Bronchial epithelial cell (primary cell): ENCODE results near the gene DNAJC5. TPM values are rescaled to one million over a fixed set of nuclear protein-coding genes. Genes with fewer than 3 reads are reported as not detected.

ENCODE experiments used
- DNase-seq: peaks from one replicate; pipeline ENCODE4 v3.0.0-alpha.2; 2010; ENCODE audit warnings: low read depth
- FAIRE-seq: peaks from 2 replicates; lab custom pipeline; 2011; peaks lifted over from hg19 to GRCh38; lab: Jason Lieb, UNC
- H3K27me3 ChIP-seq: 2 replicates; pipeline ENCODE4 v1.5.1; 2011; ENCODE audit warnings: low read length; ENCODE audit not compliant: control insufficient read depth, insufficient read depth
- H3K36me3 ChIP-seq: 2 replicates; pipeline ENCODE4 v1.5.1; 2011; ENCODE audit warnings: low read length; ENCODE audit not compliant: control insufficient read depth, insufficient read depth
- H3K4me3 ChIP-seq: 2 replicates; pipeline ENCODE4 v1.5.1; 2011; ENCODE audit warnings: mild to moderate bottlenecking, low read depth, low read length, control low read depth
- CTCF ChIP-seq: IDR thresholded peaks from 2 replicates; pipeline ENCODE4 v1.5.1; 2011; ENCODE audit warnings: mild to moderate bottlenecking, moderate library complexity, low read length, control low read depth, inconsistent platforms; ENCODE audit not compliant: insufficient read depth, severe bottlenecking
- total RNA-seq: library from RNA; depleted of rRNA; stranded (reverse); fragments of >200 nt; gene quantifications from 2 replicates; pipeline ENCODE4 v1.2.1, GENCODE V29; 2014

DNAJC5 gene
- total RNA-seq, 1 donor from 2014 or later = 121 TPM

- H3K27me3 ChIP-seq = peaks cover 11% of the 10 kb centered on the region
- no peak for TF ChIP-seq CTCF
- H3K36me3 ChIP-seq = no peaks in the 10 kb centered on the region
- FAIRE-seq (no peak), DNase-seq (no peak)
- H3K4me3 ChIP-seq = no peak overlapping the region
These were observed 38.8 kb upstream of the DNAJC5 start for GRCh38 chr20:63856098-63856511.

- no peak for TF ChIP-seq CTCF
- peaks cover 10% of the 10 kb centered on the region for H3K36me3 ChIP-seq
- H3K27me3 ChIP-seq = peaks cover 11% of the 10 kb centered on the region
- DNase-seq (no peak), FAIRE-seq (no peak)
- H3K4me3 ChIP-seq = no peak overlapping the region
These were observed 37.0 kb upstream of the DNAJC5 start for GRCh38 chr20:63857764-63858392.

- Histone ChIP-seq H3K27me3 (peaks cover 11% of the 10 kb centered on the region), H3K4me3 (no peak overlapping the region), H3K36me3 (peaks cover 11% of the 10 kb centered on the region)
- DNase-seq = no peak
- no peak for FAIRE-seq
- peak; percentile 23 for TF ChIP-seq CTCF
These were observed 36.3 kb upstream of the DNAJC5 start for GRCh38 chr20:63858393-63859165.

- Histone ChIP-seq H3K36me3 (peaks cover 11% of the 10 kb centered on the region), H3K4me3 (no peak overlapping the region), H3K27me3 (peaks cover 11% of the 10 kb centered on the region)
- no peak for DNase-seq
- no peak for FAIRE-seq
- TF ChIP-seq CTCF = no peak
These were observed 35.7 kb upstream of the DNAJC5 start for GRCh38 chr20:63859166-63859699.

GRCh38 chr20:63860325-63861051 lies 34.4 kb upstream of the DNAJC5 start:
- H3K27me3 ChIP-seq = peaks cover 4% of the 10 kb centered on the region
- FAIRE-seq (no peak), DNase-seq (no peak)
- TF ChIP-seq CTCF = no peak
- H3K36me3 ChIP-seq = peaks cover 11% of the 10 kb centered on the region
- no peak overlapping the region for H3K4me3 ChIP-seq
